Measurements from ENCODE around the gene DRC3. TPM values are rescaled to one million over a fixed set of nuclear protein-coding genes. Genes with fewer than 3 reads are reported as not detected.

Gene DRC3
- total RNA-seq, 6 experiments from 2014 or later = 0.37 to 0.73 (median 0.61) TPM

DNA sequence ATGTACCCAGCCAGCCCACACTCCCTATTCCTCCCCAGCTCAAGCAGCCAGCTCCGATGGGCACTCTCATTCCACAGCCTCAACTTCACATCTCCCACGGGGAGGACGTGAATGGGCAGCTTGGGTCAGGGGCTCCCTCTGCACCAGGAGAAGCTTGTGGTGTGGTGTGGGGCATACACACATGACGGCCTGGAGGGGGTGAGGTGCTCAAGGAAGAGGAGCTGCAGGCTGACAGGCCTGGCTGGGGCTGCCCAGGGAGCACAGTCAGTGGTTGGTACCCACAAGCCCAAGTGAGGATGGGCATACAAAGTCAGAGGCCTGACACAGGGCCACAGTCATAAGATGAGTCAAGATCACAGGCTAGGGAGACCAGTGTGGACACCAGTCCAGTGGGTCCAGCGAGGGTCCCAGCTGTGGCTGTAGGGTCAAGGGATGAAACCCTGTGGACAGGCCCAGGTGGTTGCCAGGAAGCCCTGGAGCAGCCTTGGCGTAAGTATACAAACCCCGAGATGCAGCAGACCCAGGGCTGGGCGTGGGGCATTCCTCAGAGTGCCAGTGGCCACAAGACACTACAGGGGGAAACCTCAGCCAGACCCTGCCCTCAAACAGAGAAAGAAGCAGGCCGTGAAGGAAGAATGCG, 4.4 kb downstream of the DRC3 start:
- Mint-ChIP-seq H3K4me3 (no peak overlapping the region), H3K36me3 (ENCODE audit: low read depth) (no peaks in the 10 kb centered on the region), H3K4me1 (ENCODE audit: low read depth) (peaks cover 11% of the 10 kb centered on the region), H3K27ac (no peak overlapping the region), H3K9me3 (no peaks in the 10 kb centered on the region), H3K27me3 (ENCODE audit: insufficient read depth) (no peaks in the 10 kb centered on the region; the same call in none of the 2 replicates)
- no peak for DNase-seq
- TF ChIP-seq, protein P1, sequence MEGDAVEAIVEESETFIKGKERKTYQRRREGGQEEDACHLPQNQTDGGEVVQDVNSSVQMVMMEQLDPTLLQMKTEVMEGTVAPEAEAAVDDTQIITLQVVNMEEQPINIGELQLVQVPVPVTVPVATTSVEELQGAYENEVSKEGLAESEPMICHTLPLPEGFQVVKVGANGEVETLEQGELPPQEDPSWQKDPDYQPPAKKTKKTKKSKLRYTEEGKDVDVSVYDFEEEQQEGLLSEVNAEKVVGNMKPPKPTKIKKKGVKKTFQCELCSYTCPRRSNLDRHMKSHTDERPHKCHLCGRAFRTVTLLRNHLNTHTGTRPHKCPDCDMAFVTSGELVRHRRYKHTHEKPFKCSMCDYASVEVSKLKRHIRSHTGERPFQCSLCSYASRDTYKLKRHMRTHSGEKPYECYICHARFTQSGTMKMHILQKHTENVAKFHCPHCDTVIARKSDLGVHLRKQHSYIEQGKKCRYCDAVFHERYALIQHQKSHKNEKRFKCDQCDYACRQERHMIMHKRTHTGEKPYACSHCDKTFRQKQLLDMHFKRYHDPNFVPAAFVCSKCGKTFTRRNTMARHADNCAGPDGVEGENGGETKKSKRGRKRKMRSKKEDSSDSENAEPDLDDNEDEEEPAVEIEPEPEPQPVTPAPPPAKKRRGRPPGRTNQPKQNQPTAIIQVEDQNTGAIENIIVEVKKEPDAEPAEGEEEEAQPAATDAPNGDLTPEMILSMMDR (IDR thresholded peaks at IDR 0.05) = no peak

DNA sequence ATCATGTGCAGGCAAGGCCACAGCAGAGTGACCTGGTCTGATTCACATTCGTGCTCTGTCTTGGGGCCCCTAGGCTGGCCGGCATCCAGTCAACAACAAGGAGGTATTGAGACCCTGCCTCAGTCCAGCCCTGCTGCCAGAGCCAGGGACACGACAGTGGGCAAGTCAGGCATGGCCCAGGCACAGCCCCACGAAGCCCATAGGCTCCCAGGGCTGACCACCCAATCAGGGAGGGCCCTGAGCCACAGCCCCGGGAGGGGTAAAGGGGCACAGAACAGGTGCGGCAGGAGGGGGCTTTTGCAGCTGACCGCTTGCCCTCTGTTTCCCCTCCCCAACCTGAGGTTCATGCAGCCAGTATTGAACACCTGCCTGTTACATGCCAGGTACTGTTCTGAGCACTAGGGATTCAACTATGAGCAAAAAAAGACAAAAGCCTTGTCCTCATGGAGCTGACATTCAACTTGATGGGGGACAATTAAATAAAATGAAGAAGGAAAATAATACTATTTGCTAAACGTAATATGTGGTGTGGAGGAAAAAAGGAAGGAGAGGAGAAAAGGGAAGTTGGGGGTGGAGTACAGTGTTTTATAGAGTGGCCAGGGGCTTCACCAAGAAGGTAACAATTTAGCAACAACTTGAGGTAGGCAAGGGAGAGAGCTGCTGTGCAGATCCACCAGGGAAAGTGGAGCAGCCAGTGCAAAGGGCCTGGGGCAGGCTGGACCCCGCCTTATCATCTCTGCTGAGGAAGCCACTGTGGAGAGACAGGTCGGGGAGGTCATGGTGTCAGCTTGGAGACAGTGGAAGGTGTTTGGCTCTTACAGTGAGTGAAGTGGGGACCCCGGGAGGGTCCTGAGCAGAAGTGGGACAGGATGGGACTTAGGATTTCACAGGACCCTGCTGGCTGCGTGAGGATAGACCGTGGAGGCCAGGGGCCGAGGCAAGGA, 6.1 kb downstream of the DRC3 start:
- Mint-ChIP-seq H3K4me3 (no peak overlapping the region), H3K4me1 (ENCODE audit: low read depth) (peaks cover 3% of the 10 kb centered on the region), H3K36me3 (ENCODE audit: low read depth) (no peaks in the 10 kb centered on the region), H3K27me3 (ENCODE audit: insufficient read depth) (no peaks in the 10 kb centered on the region; the same call in none of the 2 replicates), H3K27ac (no peak overlapping the region), H3K9me3 (no peaks in the 10 kb centered on the region)
- no peak for DNase-seq
- TF ChIP-seq, protein P1 (IDR thresholded peaks at IDR 0.05) = no peak

DNA sequence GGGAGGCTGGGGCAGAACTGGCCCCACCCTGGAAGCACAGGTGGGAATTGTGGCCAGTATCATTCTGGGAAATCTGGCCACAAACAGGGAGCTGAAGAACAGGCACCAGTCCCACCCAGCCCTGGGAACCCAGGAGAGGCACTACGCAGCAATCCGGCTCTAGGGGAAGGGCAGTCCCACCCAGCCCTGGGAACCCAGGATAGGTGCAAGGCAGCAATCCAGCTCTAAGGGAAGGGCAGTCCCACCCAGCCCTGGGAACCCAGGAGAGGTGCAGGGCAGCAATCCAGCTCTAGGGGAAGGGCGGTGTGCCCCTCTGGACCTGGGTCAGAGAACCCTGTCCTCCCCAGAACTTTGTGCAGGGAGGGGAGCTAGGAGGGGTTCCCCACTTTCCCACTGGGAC, 7.1 kb downstream of the DRC3 start:
- H3K27me3 Mint-ChIP-seq (ENCODE audit: insufficient read depth) = no peaks in the 10 kb centered on the region; the same call in none of the 2 replicates
- H3K4me3 Mint-ChIP-seq = no peak overlapping the region
- H3K9me3 Mint-ChIP-seq = no peaks in the 10 kb centered on the region
- no peak overlapping the region for H3K27ac Mint-ChIP-seq
- DNase-seq = no peak
- TF ChIP-seq, protein P1 (IDR thresholded peaks at IDR 0.05) = no peak
- H3K4me1 Mint-ChIP-seq (ENCODE audit: low read depth) = no peaks in the 10 kb centered on the region
- no peaks in the 10 kb centered on the region for H3K36me3 Mint-ChIP-seq (ENCODE audit: low read depth)

DNA sequence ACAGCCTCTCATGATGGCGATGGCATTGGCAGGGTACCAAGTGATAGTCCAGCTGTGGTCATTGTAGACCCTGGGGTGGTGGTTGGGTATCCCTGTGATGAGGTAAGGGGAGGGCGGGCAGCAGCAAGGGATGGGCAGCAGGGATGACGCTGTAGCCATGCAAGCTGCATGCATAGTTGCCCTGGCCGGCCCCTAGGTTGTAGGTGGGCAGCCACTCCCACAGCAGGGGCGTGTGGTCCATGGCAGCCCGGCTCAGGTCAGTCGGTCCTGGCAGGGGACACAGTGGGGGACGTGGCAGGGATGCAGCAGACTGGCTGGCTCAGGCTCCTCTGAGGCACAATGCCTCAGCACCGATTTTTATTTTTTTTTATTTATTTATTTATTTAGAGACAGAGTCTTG, 8.7 kb downstream of the DRC3 start:
- H3K4me3 Mint-ChIP-seq = no peak overlapping the region
- TF ChIP-seq, protein P1 (IDR thresholded peaks at IDR 0.05) = no peak
- H3K27ac Mint-ChIP-seq = no peak overlapping the region
- no peaks in the 10 kb centered on the region for H3K9me3 Mint-ChIP-seq
- no peaks in the 10 kb centered on the region; the same call in none of the 2 replicates for H3K27me3 Mint-ChIP-seq (ENCODE audit: insufficient read depth)
- no peak for DNase-seq
- no peaks in the 10 kb centered on the region for H3K36me3 Mint-ChIP-seq (ENCODE audit: low read depth)
- H3K4me1 Mint-ChIP-seq (ENCODE audit: low read depth) = no peaks in the 10 kb centered on the region

DNA sequence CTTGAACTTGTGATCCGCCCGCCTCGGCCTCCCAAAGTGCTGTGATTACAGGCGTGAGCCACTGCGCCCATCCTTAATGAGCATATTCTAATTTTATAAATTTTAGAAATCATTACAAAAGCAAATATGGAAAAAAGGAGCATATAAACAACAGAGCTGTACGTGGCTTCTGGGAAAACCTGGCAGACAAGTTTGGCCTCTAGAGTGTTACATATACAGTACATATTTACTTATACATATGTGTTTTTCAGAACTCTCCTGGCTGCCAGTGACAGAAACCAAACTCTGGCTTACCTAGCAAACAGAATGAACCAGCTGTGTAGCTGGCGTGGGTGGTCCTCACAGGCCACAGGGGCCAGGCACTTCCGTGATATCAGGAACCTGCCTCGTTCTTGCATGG, 10.1 kb downstream of the DRC3 start:
- no peaks in the 10 kb centered on the region for H3K9me3 Mint-ChIP-seq

More for the DNA sequence above, 10.1 kb downstream of the DRC3 start:
- no peaks in the 10 kb centered on the region for H3K36me3 Mint-ChIP-seq (ENCODE audit: low read depth)
- TF ChIP-seq, protein P1 (IDR thresholded peaks at IDR 0.05) = no peak
- no peaks in the 10 kb centered on the region for H3K4me1 Mint-ChIP-seq (ENCODE audit: low read depth)
- no peak for DNase-seq
- H3K4me3 Mint-ChIP-seq = no peak overlapping the region
- H3K27ac Mint-ChIP-seq = no peak overlapping the region
- no peaks in the 10 kb centered on the region; the same call in none of the 2 replicates for H3K27me3 Mint-ChIP-seq (ENCODE audit: insufficient read depth)

All from HFFc6 (cell line).